Naive thymus-derived CD4-positive, alpha-beta T cell (primary cell): ENCODE measurements around the gene GPRC5D. TPM values are rescaled to one million over a fixed set of nuclear protein-coding genes. Genes with fewer than 3 reads are reported as not detected.

Experiments
- polyA plus RNA-seq, 2 donors: library from polyadenylated mRNA; unstranded; fragments of 300-500 nt; fragmentation: Illumina TruSeq; gene quantifications; one replicate each; pipeline ENCODE4 v1.2.3, GENCODE V29; 2021
- total RNA-seq, 6 experiments: library from RNA in 5 of 6; stranded (reverse) in 5 of 6; gene quantifications; 1 replicate in 5 of 6; 2 replicates in 1 of 6; pipeline ENCODE4 v1.2.3 and lab custom pipeline; 2021 to 2026

Gene GPRC5D
- total and polyA plus RNA-seq, 7 experiments from 2014 or later: 0.29 to 0.83 TPM; not detected in 5

Other genes starting within 250 kb of the GPRC5D start
- gene CDKN1B, start 234.8 kb downstream of the GPRC5D start, total RNA-seq: 100 to 1,000 TPM; 105 to 205 (median 191) TPM
- gene CDKN1B, start 234.8 kb downstream of the GPRC5D start, polyA plus RNA-seq: 10 to 100 TPM; 15.1 to 32.8 TPM
- 10 to 100 TPM in 1 of 5 experiments, 1 to 10 TPM in 3, under 1 TPM in 1; 0.64 to 11.1 (median 3.1) TPM for gene APOLD1, start 166.5 kb downstream of the GPRC5D start, total RNA-seq
- under 1 TPM; 0.25 to 0.36 TPM for gene APOLD1, start 166.5 kb downstream of the GPRC5D start, polyA plus RNA-seq
- gene DDX47, start 138.8 kb downstream of the GPRC5D start, total RNA-seq: 100 to 1,000 TPM in 2 of 5 experiments, 10 to 100 TPM in 3; 71.6 to 154 (median 75.5) TPM
- 10 to 100 TPM; 70.7 to 90.2 TPM for gene DDX47, start 138.8 kb downstream of the GPRC5D start, polyA plus RNA-seq
- under 1 TPM in 4 of 5 experiments, not detected in 1; 0.05 to 0.93 (median 0.15) TPM for gene GPRC5A, start 60.6 kb downstream of the GPRC5D start, total RNA-seq
- under 1 TPM in 1 of 2 donors, not detected in 1; 0.06 TPM for gene GPRC5A, start 60.6 kb downstream of the GPRC5D start, polyA plus RNA-seq
- 10 to 100 TPM; 10.9 to 23.4 (median 13.6) TPM for gene HEBP1, start 48.1 kb upstream of the GPRC5D start, total RNA-seq
- 10 to 100 TPM; 33.5 to 47.7 TPM for gene HEBP1, start 48.1 kb upstream of the GPRC5D start, polyA plus RNA-seq
- 1 to 10 TPM; 2.7 to 5.8 (median 4.3) TPM for gene FAM234B, start 92.2 kb upstream of the GPRC5D start, total RNA-seq
- gene FAM234B, start 92.2 kb upstream of the GPRC5D start, polyA plus RNA-seq: 1 to 10 TPM; 2.6 to 4.3 TPM
- not detected for gene GSG1, start 151.5 kb upstream of the GPRC5D start, total RNA-seq
- gene GSG1, start 151.5 kb upstream of the GPRC5D start, polyA plus RNA-seq: not detected
- gene EMP1, start 244.6 kb upstream of the GPRC5D start, total RNA-seq: 10 to 100 TPM in 2 of 5 experiments, 1 to 10 TPM in 3; 3.4 to 40.1 (median 4.4) TPM
- under 1 TPM in 1 of 2 donors, not detected in 1; 0.37 TPM for gene EMP1, start 244.6 kb upstream of the GPRC5D start, polyA plus RNA-seq